ENCODE results near the gene MORC4.
"Not testable (repeated sequence)": the region's sequence is repeated elsewhere in the genome, so short reads cannot be mapped to it uniquely, and the experiment has no call there.

The MORC4 gene

DNA sequence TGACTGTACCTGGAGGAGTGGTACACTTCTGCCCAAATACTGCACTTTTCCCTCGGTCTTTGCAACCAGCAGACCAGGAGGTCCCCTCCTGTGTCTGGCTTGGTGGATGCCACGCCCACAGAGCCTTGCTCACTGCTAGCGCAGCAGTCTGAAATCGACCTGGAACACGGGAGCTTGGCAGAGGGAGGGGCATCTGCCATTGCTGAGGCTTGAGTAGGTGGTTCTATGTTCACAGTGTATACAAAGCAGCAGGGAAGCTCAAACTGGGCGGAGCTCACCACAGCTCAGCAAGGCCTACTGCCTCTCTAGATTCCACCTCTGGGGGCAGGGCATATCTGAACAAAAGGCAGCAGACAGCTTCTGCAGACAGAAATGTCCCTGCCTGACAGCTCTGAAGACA is 33.5 kb downstream of the MORC4 start:
- not testable (repeated sequence) for H3K4me1 Mint-ChIP-seq, H3K27ac Mint-ChIP-seq, H3K4me3 Mint-ChIP-seq, H3K9me3 Mint-ChIP-seq, H3K27me3 Mint-ChIP-seq, DNase-seq, ATAC-seq
- H3K36me3 Mint-ChIP-seq (ENCODE audit: low read depth), result peaks cover 37% of the 10 kb centered on the region

DNA sequence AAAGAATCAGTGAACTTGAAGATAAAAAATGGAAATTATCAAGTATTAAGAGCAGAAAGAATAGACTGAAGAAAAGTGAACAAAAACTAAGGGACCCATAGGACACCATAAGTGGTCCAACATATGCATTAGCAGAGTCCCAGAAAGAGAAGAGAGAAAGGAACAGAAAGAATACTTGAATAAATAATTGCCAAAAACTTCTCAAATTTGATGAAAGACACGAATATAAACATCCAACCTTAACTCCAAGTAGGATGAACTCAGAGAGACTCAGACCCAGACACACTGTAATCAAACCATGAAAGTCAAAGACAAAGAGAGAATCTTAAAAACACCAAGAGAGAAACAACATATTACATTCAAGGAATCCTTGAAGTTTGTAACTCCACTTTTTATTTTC is 35.7 kb downstream of the MORC4 start:
- peaks cover 5% of the 10 kb centered on the region for H3K9me3 Mint-ChIP-seq
- H3K27me3 Mint-ChIP-seq, result no peaks in the 10 kb centered on the region
- no peak overlapping the region for H3K4me3 Mint-ChIP-seq
- ATAC-seq (no peak), DNase-seq (no peak)
- no peaks in the 10 kb centered on the region for H3K4me1 Mint-ChIP-seq
- no peak overlapping the region for H3K27ac Mint-ChIP-seq
- H3K36me3 Mint-ChIP-seq (ENCODE audit: low read depth), result peaks cover 35% of the 10 kb centered on the region

- Mint-ChIP-seq H3K27me3 (no peaks in the 10 kb centered on the region), H3K4me3 (no peak overlapping the region), H3K36me3 (ENCODE audit: low read depth) (peaks cover 25% of the 10 kb centered on the region), H3K9me3 (peaks cover 5% of the 10 kb centered on the region), H3K4me1 (no peaks in the 10 kb centered on the region), H3K27ac (no peak overlapping the region)
- ATAC-seq (no peak), DNase-seq (no peak)
These were observed 36.9 kb downstream of the MORC4 start for GRCh38 chrX:106963111-106963510.

DNA sequence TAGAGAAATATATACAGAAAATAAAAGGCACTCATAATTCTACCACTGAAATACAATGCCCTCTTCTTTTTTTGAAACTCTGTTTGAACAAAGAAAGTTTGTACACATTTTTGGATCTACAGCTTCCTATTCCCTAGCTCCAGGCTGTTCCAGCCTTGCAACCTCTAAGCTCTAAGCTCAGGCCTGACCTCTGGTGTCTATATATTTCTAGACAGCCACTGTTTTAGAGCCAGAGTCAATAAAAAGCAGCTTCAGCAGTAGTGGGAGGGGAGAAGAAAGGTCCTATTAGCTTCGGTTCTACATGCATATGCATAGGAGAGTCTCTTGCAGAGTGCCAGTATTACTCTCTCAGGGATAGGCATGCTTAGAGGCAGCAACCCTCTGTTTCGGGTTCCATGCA is 40.1 kb downstream of the MORC4 start:
- DNase-seq, result no peak
- peaks cover 5% of the 10 kb centered on the region for H3K9me3 Mint-ChIP-seq
- no peak for ATAC-seq
- H3K27me3 Mint-ChIP-seq, result no peaks in the 10 kb centered on the region
- no peak overlapping the region for H3K4me3 Mint-ChIP-seq
- H3K27ac Mint-ChIP-seq, result no peak overlapping the region
- H3K4me1 Mint-ChIP-seq, result no peaks in the 10 kb centered on the region
- H3K36me3 Mint-ChIP-seq (ENCODE audit: low read depth), result peaks cover 21% of the 10 kb centered on the region

- ATAC-seq, result no peak
- DNase-seq, result no peak
- Mint-ChIP-seq H3K9me3 (no peaks in the 10 kb centered on the region), H3K36me3 (ENCODE audit: low read depth) (peaks cover 17% of the 10 kb centered on the region), H3K27ac (no peak overlapping the region), H3K4me3 (no peak overlapping the region), H3K27me3 (no peaks in the 10 kb centered on the region), H3K4me1 (no peaks in the 10 kb centered on the region)
These were observed 42.2 kb downstream of the MORC4 start for GRCh38 chrX:106957856-106958255.

- no peaks in the 10 kb centered on the region for H3K4me1 Mint-ChIP-seq
- DNase-seq (no peak), ATAC-seq (no peak)
- H3K9me3 Mint-ChIP-seq, result no peaks in the 10 kb centered on the region
- no peak overlapping the region for H3K4me3 Mint-ChIP-seq
- H3K27ac Mint-ChIP-seq, result peak overlapping the region; percentile 35
- H3K27me3 Mint-ChIP-seq, result no peaks in the 10 kb centered on the region
- peaks cover 7% of the 10 kb centered on the region for H3K36me3 Mint-ChIP-seq (ENCODE audit: low read depth)
These were observed 44.8 kb downstream of the MORC4 start for GRCh38 chrX:106955004-106955772.

DNA sequence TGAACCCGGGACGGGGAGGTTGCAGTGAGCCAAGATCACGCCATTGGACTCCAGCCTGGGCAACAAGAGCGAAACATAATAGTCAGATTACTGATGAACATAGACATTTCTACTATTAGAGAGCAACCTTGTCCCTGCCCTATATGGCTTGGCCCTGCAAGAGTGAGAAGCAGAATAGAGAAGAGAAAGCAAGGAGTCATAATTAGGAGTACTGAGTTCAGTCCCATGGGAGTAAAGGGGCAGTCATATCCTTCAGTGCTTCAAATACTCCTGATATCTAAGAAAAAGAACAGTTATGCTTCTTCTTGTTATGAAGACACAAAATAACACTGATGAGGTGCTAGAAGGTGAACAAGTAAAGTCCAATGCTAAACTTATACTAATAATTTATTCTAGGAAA is 46.0 kb downstream of the MORC4 start:
- H3K4me1 Mint-ChIP-seq, result no peaks in the 10 kb centered on the region
- H3K36me3 Mint-ChIP-seq (ENCODE audit: low read depth), result peaks cover 9% of the 10 kb centered on the region
- no peaks in the 10 kb centered on the region for H3K27me3 Mint-ChIP-seq
- H3K4me3 Mint-ChIP-seq, result no peak overlapping the region
- H3K9me3 Mint-ChIP-seq, result no peaks in the 10 kb centered on the region
- no peak for ATAC-seq
- H3K27ac Mint-ChIP-seq, result no peak overlapping the region
- no peak for DNase-seq

- Mint-ChIP-seq H3K27ac (no peak overlapping the region), H3K9me3 (no peaks in the 10 kb centered on the region), H3K27me3 (no peaks in the 10 kb centered on the region), H3K4me1 (no peaks in the 10 kb centered on the region), H3K4me3 (no peak overlapping the region), H3K36me3 (ENCODE audit: low read depth) (peaks cover 9% of the 10 kb centered on the region)
- ATAC-seq (no peak), DNase-seq (no peak)
These were observed 47.0 kb downstream of the MORC4 start for GRCh38 chrX:106952988-106953387.

DNA sequence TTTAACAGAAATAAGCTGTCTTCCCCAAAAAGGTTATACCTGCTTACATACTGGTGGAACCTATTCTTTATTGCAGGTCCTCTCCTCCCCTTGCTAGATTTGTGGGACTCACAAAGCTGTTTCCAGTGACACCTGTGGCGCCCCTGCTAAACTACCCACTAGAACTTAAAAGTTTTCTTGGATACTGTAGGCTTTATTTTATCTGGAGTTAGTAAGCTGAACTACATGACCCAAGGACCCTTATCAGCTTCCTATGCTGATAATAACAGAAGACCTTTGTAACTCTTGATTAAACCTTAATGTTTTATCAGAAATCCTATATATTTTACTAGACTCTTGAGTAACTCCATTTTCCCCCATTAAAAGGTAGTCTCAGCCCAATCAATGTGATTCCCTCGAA is 47.5 kb downstream of the MORC4 start:
- Mint-ChIP-seq H3K27ac (no peak overlapping the region), H3K36me3 (ENCODE audit: low read depth) (peaks cover 5% of the 10 kb centered on the region), H3K4me1 (no peaks in the 10 kb centered on the region), H3K9me3 (no peaks in the 10 kb centered on the region), H3K4me3 (no peak overlapping the region), H3K27me3 (no peaks in the 10 kb centered on the region)
- DNase-seq (no peak), ATAC-seq (no peak)

DNA sequence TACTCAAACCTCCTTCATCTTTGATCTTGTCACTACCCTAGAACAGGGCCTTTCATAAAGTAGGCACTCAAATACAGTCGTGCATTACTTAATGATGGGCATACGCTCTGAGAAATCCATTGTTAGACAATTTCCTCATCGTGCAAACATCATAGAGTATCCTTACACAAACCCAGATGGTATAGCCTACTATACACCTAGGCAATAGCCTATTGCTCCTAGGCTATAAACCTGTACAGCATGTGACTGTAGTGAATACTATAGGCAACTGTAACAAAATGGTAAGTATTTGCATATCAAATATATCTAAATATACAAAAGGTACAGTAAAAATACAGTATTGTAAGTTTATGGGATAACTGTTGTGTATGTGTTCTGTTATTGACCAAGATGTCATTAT is 47.9 kb downstream of the MORC4 start:
- no peaks in the 10 kb centered on the region for H3K9me3 Mint-ChIP-seq
- H3K4me3 Mint-ChIP-seq, result no peak overlapping the region
- ATAC-seq (no peak), DNase-seq (no peak)
- H3K36me3 Mint-ChIP-seq (ENCODE audit: low read depth), result peaks cover 8% of the 10 kb centered on the region
- no peaks in the 10 kb centered on the region for H3K4me1 Mint-ChIP-seq
- H3K27ac Mint-ChIP-seq, result no peak overlapping the region
- no peaks in the 10 kb centered on the region for H3K27me3 Mint-ChIP-seq

DNA sequence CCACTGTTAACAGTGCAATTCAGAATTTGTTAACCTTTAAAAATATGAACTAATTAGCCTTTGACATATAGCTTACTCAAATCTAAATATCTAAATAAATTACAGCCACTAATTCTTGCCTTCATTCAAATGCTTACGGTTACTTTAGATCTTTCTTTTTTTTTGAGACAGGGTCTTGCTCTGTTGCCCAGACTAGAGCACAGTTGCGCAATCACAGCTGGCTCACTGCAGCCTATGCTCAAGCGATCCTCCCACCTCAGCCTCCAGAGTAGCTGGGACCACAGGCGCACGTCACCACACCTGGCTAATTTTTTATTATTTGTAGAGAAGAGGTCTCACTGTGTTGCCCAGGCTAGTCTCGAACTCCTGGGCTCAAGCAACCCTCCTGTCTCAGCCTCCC is 48.8 kb downstream of the MORC4 start:
- H3K9me3 Mint-ChIP-seq, result no peaks in the 10 kb centered on the region
- no peak for DNase-seq
- H3K4me3 Mint-ChIP-seq, result no peak overlapping the region
- no peaks in the 10 kb centered on the region for H3K27me3 Mint-ChIP-seq
- H3K36me3 Mint-ChIP-seq (ENCODE audit: low read depth), result peaks cover 7% of the 10 kb centered on the region
- ATAC-seq, result no peak
- no peak overlapping the region for H3K27ac Mint-ChIP-seq
- H3K4me1 Mint-ChIP-seq, result no peaks in the 10 kb centered on the region

DNA sequence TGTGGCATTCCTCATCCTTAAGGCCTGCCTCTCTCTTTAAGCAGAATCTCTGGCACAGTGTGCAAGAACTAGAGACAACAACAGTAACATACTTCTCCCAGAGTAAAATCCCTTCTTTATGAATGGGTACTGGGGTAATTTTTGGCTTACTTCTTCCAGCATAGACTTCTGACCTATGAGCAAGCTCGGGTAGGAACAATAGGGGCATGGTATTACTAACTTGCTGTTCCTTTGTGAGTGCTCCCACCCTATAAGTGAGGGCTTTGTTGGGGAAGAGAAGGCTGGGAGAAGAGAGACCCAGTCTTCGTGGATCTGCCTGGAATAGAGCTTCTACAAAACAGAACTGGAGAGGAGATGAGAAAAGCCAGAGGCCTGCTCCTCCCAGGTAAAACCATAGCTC is 49.6 kb downstream of the MORC4 start:
- Mint-ChIP-seq H3K27me3 (no peaks in the 10 kb centered on the region), H3K36me3 (ENCODE audit: low read depth) (peaks cover 7% of the 10 kb centered on the region)

GRCh38 chrX:106949366-106949765 is 50.6 kb downstream of the MORC4 start:
- H3K9me3 Mint-ChIP-seq, result no peaks in the 10 kb centered on the region
- H3K27me3 Mint-ChIP-seq, result no peaks in the 10 kb centered on the region
- no peaks in the 10 kb centered on the region for H3K4me1 Mint-ChIP-seq
- H3K27ac Mint-ChIP-seq, result no peak overlapping the region
- DNase-seq (no peak), ATAC-seq (no peak)
- H3K4me3 Mint-ChIP-seq, result no peak overlapping the region
- peaks cover 5% of the 10 kb centered on the region for H3K36me3 Mint-ChIP-seq (ENCODE audit: low read depth)

More for the DNA sequence above, 49.6 kb downstream of the MORC4 start:
- no peak overlapping the region for H3K27ac Mint-ChIP-seq
- H3K4me3 Mint-ChIP-seq, result no peak overlapping the region
- H3K9me3 Mint-ChIP-seq, result no peaks in the 10 kb centered on the region
- DNase-seq, result no peak
- ATAC-seq, result no peak
- no peaks in the 10 kb centered on the region for H3K4me1 Mint-ChIP-seq

DNA sequence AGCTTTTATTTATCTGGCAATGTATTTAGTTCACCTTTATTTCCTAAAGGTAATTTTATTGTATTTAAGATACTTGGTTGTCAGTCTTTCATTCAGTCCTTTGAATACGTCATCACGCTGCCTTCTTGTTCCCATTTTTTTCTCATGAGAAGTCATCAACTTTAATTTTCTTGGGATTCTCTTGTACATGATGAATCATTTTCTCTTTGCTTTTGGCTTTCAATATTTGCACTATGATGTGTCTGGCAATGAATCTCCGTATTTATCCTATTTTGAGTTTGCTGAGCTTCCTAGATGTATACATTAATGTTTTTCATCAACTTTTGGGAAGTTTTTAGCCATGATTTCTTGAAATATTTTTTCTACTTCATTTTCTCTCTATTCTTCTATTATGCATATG is 51.4 kb downstream of the MORC4 start:
- Mint-ChIP-seq H3K27ac (no peak overlapping the region), H3K4me1 (no peaks in the 10 kb centered on the region), H3K27me3 (no peaks in the 10 kb centered on the region), H3K9me3 (no peaks in the 10 kb centered on the region), H3K4me3 (no peak overlapping the region), H3K36me3 (ENCODE audit: low read depth) (peaks cover 5% of the 10 kb centered on the region)
- DNase-seq (no peak), ATAC-seq (no peak)

- peaks cover 9% of the 10 kb centered on the region for H3K36me3 Mint-ChIP-seq (ENCODE audit: low read depth)
- ATAC-seq (no peak), DNase-seq (no peak)
- H3K9me3 Mint-ChIP-seq, result no peaks in the 10 kb centered on the region
- no peak overlapping the region for H3K4me3 Mint-ChIP-seq
- H3K27ac Mint-ChIP-seq, result no peak overlapping the region
- H3K4me1 Mint-ChIP-seq, result no peaks in the 10 kb centered on the region
- H3K27me3 Mint-ChIP-seq, result no peaks in the 10 kb centered on the region
These were observed 53.5 kb downstream of the MORC4 start for GRCh38 chrX:106946464-106946863.

DNA sequence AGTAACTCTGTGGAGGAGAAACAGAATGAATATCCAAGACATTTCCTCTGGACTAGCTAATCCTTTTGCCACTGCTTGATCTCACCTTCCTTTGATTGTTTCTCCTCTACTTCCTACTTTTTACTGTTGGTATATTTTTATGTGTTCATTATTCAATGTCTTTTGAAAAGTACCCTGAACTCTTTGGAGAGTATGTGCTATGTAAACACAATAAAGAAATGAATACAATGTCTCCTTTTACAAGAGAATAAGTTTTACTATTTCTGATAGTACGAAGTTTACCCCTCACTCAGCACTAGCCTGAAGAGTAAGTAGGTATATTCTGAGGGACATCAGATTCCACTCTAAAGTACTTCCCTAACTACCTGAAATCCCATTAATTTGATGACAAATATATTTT is 59.9 kb downstream of the MORC4 start:
- no peak for DNase-seq
- no peaks in the 10 kb centered on the region for H3K9me3 Mint-ChIP-seq
- H3K27me3 Mint-ChIP-seq, result no peaks in the 10 kb centered on the region
- H3K27ac Mint-ChIP-seq, result no peak overlapping the region
- H3K36me3 Mint-ChIP-seq (ENCODE audit: low read depth), result peaks cover 4% of the 10 kb centered on the region
- no peaks in the 10 kb centered on the region for H3K4me1 Mint-ChIP-seq
- no peak for ATAC-seq
- no peak overlapping the region for H3K4me3 Mint-ChIP-seq
